Measurements from ENCODE around the gene EXOSC5.

Gene EXOSC5

DNA sequence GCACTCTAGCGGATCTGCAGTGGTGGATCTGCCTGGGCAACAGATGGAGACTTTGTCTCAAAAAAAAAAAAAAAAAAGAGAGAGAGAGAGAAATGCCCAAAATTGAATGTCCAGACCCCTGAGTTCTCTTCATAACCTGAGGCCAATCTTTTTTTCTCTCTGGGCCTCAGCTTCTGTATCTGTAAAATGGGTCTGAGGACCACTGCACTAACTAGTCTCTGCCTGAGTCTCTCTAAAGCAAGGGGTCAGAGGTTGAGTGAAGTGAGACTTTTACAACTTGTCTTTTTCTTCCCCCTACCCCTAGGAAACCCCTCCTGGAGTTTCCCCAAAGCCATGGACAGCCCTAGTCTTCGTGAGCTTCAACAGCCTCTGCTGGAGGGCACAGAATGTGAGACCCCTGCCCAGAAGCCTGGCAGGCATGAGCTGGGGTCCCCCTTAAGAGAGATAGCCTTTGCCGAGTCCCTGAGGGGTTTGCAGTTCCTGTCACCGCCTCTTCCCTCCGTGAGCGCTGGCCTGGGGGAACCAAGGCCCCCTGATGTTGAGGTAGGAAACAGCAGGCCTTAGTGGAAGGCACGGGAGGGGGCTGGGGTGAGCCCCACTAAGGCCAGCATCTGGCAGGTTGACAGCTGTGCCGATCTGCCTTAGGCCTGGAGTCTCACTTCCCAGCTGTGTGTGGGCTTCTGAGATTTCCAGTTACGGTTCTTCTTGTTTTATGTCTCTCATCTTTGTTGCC, 19.0 kb downstream of the EXOSC5 start:
- Histone ChIP-seq H3K27me3 (ENCODE audit: low read length) (no peaks in the 10 kb centered on the region), H3K27ac (ENCODE audit: low read depth, low read length) (no peak overlapping the region; the same call in 1 of the 2 replicates), H2AFZ (ENCODE audit: low read depth, low read length, severe bottlenecking) (no peak overlapping the region), H3K4me2 (ENCODE audit: low read depth, low read length, poor library complexity, severe bottlenecking) (no peak overlapping the region), H3K9me2 (replicated peaks; ENCODE audit: insufficient read depth, low read length) (no peaks in the 10 kb centered on the region), H4K20me1 (ENCODE audit: low read depth, low read length) (no peaks in the 10 kb centered on the region), H3K79me2 (ENCODE audit: insufficient read depth, low read length) (no peaks in the 10 kb centered on the region), H3K4me3 (ENCODE audit: insufficient read depth, low read length, poor library complexity, severe bottlenecking) (no peak overlapping the region), H3K9me3 (ENCODE audit: insufficient read depth, low read length) (no peaks in the 10 kb centered on the region), H3K36me3 (ENCODE audit: low read length) (no peaks in the 10 kb centered on the region), H3K9ac (ENCODE audit: low read length) (no peak overlapping the region), H3F3A (ENCODE audit: insufficient read depth) (no peaks in the 10 kb centered on the region)
- no peak for TF ChIP-seq EZH2phosphoT487 (conservative IDR thresholded peaks at IDR 0.05; ENCODE audit: low read length)
- TF ChIP-seq, protein P1, sequence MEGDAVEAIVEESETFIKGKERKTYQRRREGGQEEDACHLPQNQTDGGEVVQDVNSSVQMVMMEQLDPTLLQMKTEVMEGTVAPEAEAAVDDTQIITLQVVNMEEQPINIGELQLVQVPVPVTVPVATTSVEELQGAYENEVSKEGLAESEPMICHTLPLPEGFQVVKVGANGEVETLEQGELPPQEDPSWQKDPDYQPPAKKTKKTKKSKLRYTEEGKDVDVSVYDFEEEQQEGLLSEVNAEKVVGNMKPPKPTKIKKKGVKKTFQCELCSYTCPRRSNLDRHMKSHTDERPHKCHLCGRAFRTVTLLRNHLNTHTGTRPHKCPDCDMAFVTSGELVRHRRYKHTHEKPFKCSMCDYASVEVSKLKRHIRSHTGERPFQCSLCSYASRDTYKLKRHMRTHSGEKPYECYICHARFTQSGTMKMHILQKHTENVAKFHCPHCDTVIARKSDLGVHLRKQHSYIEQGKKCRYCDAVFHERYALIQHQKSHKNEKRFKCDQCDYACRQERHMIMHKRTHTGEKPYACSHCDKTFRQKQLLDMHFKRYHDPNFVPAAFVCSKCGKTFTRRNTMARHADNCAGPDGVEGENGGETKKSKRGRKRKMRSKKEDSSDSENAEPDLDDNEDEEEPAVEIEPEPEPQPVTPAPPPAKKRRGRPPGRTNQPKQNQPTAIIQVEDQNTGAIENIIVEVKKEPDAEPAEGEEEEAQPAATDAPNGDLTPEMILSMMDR (IDR thresholded peaks at IDR 0.05; ENCODE audit: insufficient read depth, low read length, poor library complexity, severe bottlenecking), result no peak

DNA sequence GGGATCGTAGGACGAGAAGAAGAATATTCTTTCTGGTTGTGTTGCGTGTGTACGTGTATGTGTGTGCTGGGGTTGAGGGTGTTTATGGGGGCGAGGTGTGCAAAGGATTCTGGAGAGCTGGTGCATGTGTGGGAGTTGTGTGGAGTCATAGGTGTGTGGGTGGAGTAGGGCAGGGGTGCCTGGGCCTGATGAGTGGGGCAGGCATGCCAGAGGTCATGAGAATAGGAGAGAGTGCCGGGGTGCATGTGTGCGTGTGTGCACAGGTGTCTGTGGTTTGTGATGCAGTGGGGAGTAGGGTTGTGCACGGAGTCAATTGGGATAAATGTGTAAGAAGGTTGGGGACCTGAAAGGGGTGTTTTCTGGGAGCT, 20.2 kb downstream of the EXOSC5 start:
- no peak overlapping the region for H2AFZ ChIP-seq (ENCODE audit: low read depth, low read length, severe bottlenecking)
- no peak overlapping the region for H3K4me2 ChIP-seq (ENCODE audit: low read depth, low read length, poor library complexity, severe bottlenecking)
- no peaks in the 10 kb centered on the region for H4K20me1 ChIP-seq (ENCODE audit: low read depth, low read length)
- no peak overlapping the region for H3K9ac ChIP-seq (ENCODE audit: low read length)
- no peaks in the 10 kb centered on the region; the same call in 1 of the 2 replicates for H3K79me2 ChIP-seq (ENCODE audit: insufficient read depth, low read length)
- no peaks in the 10 kb centered on the region for H3K9me3 ChIP-seq (ENCODE audit: insufficient read depth, low read length)
- no peaks in the 10 kb centered on the region for H3K27me3 ChIP-seq (ENCODE audit: low read length)
- no peak overlapping the region for H3K4me3 ChIP-seq (ENCODE audit: insufficient read depth, low read length, poor library complexity, severe bottlenecking)
- no peak overlapping the region for H3K27ac ChIP-seq (ENCODE audit: low read depth, low read length)
- no peaks in the 10 kb centered on the region for H3F3A ChIP-seq (ENCODE audit: insufficient read depth)
- TF ChIP-seq, protein P1 (IDR thresholded peaks at IDR 0.05; ENCODE audit: insufficient read depth, low read length, poor library complexity, severe bottlenecking), result no peak
- no peak for TF ChIP-seq EZH2phosphoT487 (conservative IDR thresholded peaks at IDR 0.05; ENCODE audit: low read length)
- H3K36me3 ChIP-seq (ENCODE audit: low read length), result no peaks in the 10 kb centered on the region
- no peaks in the 10 kb centered on the region for H3K9me2 ChIP-seq (replicated peaks; ENCODE audit: insufficient read depth, low read length)

DNA sequence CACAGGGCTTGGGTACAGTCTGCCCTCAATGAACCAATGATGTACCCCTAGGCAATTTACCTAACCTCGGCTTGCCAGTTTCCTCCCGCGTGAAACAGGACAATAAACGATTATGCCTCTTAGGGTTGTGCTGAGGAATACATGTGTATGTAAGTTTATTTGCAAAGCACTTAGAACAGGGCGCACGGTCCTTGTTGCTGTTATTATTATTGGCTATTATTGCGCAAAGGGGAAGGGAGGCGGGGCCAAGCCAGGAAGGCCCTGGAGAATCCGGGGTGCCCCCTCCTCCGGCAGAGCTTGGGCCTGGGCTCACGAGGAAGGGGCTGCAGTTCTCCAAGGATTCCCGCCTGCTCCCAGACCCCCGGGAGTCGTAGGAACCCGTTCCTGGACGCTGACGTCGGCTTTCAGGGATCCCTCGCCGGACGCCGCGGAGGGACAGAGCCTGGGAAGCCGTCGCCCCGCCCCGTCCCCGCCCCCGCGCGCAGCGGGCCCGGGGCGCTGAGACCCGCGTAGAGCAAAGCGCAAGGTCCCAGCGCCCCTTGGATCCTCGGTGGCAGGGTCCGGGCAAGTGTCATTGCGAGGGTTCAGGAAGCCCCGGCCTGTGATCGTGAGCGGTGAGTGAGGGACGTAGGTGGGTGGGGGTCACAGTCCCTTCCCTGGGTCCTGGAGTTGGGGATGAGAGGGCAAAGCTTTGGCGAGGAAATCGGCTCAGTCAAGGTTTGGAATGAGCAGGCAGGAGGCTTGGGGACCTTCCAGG, 20.7 kb downstream of the EXOSC5 start, which contains the start of gene TMEM91:
TSS of gene TMEM91 (plus strand) at position 293 of the 757 bp plus-strand sequence. CDS start 1,777 bp downstream, outside the sequence.
- Histone ChIP-seq H4K20me1 (ENCODE audit: low read depth, low read length) (no peaks in the 10 kb centered on the region), H3K4me3 (ENCODE audit: insufficient read depth, low read length, poor library complexity, severe bottlenecking) (no peak within 1 kb of the TSS), H3K79me2 (ENCODE audit: insufficient read depth, low read length) (no peaks in the 10 kb centered on the region; the same call in 1 of the 2 replicates), H3K36me3 (ENCODE audit: low read length) (no peaks in the 10 kb centered on the region), H3F3A (ENCODE audit: insufficient read depth) (no peaks in the 10 kb centered on the region), H3K9me2 (replicated peaks; ENCODE audit: insufficient read depth, low read length) (no peaks in the 10 kb centered on the region), H3K9me3 (ENCODE audit: insufficient read depth, low read length) (no peaks in the 10 kb centered on the region), H2AFZ (ENCODE audit: low read depth, low read length, severe bottlenecking) (no peak within 1 kb of the TSS), H3K4me2 (ENCODE audit: low read depth, low read length, poor library complexity, severe bottlenecking) (no peak within 1 kb of the TSS), H3K9ac (ENCODE audit: low read length) (no peak within 1 kb of the TSS), H3K27me3 (ENCODE audit: low read length) (no peaks in the 10 kb centered on the region), H3K27ac (ENCODE audit: low read depth, low read length) (no peak within 1 kb of the TSS)
- no peak for TF ChIP-seq EZH2phosphoT487 (conservative IDR thresholded peaks at IDR 0.05; ENCODE audit: low read length)
- TF ChIP-seq, protein P1 (IDR thresholded peaks at IDR 0.05; ENCODE audit: insufficient read depth, low read length, poor library complexity, severe bottlenecking), result no peak

Measured in SU-DHL-6 (cell line).